ENCODE results near the gene MAP1LC3B.

DNA sequence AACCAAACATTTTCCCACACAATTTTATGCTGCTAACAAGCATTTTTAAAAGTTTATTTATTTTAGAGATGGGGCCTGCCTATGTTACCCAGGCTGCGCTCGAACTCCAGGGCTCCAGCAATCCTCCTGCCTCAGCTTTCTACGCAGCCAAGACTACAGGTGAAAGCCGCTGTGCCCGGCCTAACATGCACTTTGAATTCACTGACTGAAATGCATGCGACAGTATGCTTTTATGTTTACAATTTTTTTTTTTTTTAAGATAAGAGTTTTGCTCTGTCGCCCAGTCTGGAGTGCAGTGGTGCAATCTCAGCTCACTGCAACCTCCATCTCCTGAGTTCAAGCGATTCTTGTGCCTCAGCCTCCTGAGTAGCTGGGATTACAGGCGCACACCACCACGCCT lies 47.8 kb downstream of the MAP1LC3B start:
- TF ChIP-seq CTCF (IDR thresholded peaks at IDR 0.05; ENCODE audit: poor library complexity) (no peak), EZH2 (IDR thresholded peaks at IDR 0.05; ENCODE audit: borderline replicate concordance) (no peak), EZH2phosphoT487 (IDR thresholded peaks at IDR 0.05; ENCODE audit: low read depth, severe bottlenecking, unreplicated experiment) (no peak)
